ENCODE measurements around the gene FAM234A. TPM values are rescaled to one million over a fixed set of nuclear protein-coding genes. Genes with fewer than 3 reads are reported as not detected.

FAM234A gene
- total RNA-seq, 1 donor from 2014 or later, result 87.6 TPM

GRCh38 chr16:276426-277077 is 41.9 kb downstream of the FAM234A start:
- TF ChIP-seq, protein P1, sequence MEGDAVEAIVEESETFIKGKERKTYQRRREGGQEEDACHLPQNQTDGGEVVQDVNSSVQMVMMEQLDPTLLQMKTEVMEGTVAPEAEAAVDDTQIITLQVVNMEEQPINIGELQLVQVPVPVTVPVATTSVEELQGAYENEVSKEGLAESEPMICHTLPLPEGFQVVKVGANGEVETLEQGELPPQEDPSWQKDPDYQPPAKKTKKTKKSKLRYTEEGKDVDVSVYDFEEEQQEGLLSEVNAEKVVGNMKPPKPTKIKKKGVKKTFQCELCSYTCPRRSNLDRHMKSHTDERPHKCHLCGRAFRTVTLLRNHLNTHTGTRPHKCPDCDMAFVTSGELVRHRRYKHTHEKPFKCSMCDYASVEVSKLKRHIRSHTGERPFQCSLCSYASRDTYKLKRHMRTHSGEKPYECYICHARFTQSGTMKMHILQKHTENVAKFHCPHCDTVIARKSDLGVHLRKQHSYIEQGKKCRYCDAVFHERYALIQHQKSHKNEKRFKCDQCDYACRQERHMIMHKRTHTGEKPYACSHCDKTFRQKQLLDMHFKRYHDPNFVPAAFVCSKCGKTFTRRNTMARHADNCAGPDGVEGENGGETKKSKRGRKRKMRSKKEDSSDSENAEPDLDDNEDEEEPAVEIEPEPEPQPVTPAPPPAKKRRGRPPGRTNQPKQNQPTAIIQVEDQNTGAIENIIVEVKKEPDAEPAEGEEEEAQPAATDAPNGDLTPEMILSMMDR (conservative IDR thresholded peaks at IDR 0.05; ENCODE audit: low read depth, low read length), result no peak
- DNase-seq (ENCODE audit: low read depth), result no peak

GRCh38 chr16:278863-279366 is 44.3 kb downstream of the FAM234A start:
- no peak overlapping the region for H3K4me3 ChIP-seq (ENCODE audit: low read depth, low read length)
- DNase-seq (ENCODE audit: low read depth), result no peak
- TF ChIP-seq, protein P1 (conservative IDR thresholded peaks at IDR 0.05; ENCODE audit: low read depth, low read length), result no peak

More at GRCh38 chr16:276426-277077, 41.9 kb downstream of the FAM234A start:
- no peak overlapping the region for H3K4me3 ChIP-seq (ENCODE audit: low read depth, low read length)

GRCh38 chr16:279531-279930 is 44.9 kb downstream of the FAM234A start:
- TF ChIP-seq, protein P1 (conservative IDR thresholded peaks at IDR 0.05; ENCODE audit: low read depth, low read length), result no peak
- DNase-seq (ENCODE audit: low read depth), result no peak
- H3K4me3 ChIP-seq (ENCODE audit: low read depth, low read length), result no peak overlapping the region

DNA sequence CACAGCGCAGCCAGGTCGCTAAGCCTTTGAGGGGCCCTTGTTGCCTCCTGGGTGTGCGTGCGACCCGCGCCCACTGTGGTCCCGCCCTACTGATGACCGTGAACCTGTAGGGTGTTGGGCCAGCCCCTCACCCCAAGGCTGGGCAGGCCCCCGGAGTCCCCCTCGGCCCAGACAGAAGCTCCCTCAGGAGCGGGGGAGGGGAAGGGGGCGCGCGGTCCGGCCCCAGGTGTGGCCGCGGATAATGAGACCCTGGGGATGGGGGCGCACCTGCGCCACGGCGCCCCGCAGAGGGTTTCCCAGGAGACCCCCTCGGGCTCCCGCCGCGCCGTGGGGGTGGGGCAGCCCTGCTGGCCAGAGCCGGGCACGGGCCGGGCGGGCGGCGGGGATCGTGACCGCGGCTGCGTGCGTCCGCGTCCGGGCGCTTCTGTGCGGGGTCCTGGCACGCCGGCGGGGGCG is 45.4 kb downstream of the FAM234A start:
- no peak for DNase-seq (ENCODE audit: low read depth)
- TF ChIP-seq, protein P1 (conservative IDR thresholded peaks at IDR 0.05; ENCODE audit: low read depth, low read length), result no peak
- no peak overlapping the region for H3K4me3 ChIP-seq (ENCODE audit: low read depth, low read length)

- no peak within 1 kb of the TSS for H3K4me3 ChIP-seq (ENCODE audit: low read depth, low read length)
- TF ChIP-seq, protein P1 (conservative IDR thresholded peaks at IDR 0.05; ENCODE audit: low read depth, low read length), result no peak
- no peak for DNase-seq (ENCODE audit: low read depth)
Measured at GRCh38 chr16:280552-280951, 45.9 kb downstream of the FAM234A start, which contains the start of gene ARHGDIG. ARHGDIG (plus strand) TSS chr16:280591; CDS start chr16:280681, 90 bp downstream.

DNA sequence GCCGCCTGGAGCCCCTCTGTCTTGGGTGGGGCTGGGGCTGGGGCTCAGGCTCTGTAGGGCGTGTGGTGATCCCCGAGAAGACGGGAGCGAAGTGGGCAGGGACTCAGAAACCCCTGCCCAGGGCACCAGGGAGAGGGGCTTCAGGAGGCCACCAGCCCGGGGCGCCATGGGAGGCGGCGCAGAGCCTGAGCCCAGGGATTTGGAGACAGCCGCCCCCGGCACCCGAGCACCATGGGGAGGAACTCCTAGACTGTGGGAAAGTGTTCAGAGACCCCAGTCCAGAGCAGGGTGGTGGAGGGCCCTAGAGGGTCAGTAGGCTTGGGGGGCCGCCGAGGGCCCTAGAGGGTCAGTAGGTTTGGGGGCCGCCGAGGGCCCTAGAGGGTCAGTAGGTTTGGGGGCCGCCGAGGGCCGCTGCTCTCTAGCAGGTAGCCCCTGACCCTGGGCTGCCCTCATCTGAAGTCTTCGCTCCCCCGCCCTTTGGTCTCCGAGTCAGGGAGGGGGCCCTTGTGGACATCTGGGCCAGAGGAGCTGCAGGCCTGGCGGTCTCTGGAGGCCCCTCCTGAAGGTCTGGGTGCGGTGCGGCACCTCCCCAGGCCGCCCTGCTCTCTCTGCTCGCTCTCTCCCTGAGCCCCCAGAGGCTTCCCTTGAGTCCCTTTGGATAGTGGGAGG is 46.5 kb downstream of the FAM234A start:
- no peak overlapping the region for H3K4me3 ChIP-seq (ENCODE audit: low read depth, low read length)
- no peak for DNase-seq (ENCODE audit: low read depth)
- TF ChIP-seq, protein P1 (conservative IDR thresholded peaks at IDR 0.05; ENCODE audit: low read depth, low read length), result no peak

Data from epithelial cell of proximal tubule (primary cell).